Measurements from ENCODE around the gene ACSL4.
"Not testable (repeated sequence)": the region's sequence is repeated elsewhere in the genome, so short reads cannot be mapped to it uniquely, and the experiment has no call there.

The ACSL4 gene

GRCh38 chrX:109684136-109684535 is 48.9 kb downstream of the ACSL4 start:
- no peak for DNase-seq
- in situ Hi-C loops (cut with MboI; ENCODE audit: low pct_unique_long_range_greater_than_20kb, low sequenced_read_pairs), result no loop called here

DNA sequence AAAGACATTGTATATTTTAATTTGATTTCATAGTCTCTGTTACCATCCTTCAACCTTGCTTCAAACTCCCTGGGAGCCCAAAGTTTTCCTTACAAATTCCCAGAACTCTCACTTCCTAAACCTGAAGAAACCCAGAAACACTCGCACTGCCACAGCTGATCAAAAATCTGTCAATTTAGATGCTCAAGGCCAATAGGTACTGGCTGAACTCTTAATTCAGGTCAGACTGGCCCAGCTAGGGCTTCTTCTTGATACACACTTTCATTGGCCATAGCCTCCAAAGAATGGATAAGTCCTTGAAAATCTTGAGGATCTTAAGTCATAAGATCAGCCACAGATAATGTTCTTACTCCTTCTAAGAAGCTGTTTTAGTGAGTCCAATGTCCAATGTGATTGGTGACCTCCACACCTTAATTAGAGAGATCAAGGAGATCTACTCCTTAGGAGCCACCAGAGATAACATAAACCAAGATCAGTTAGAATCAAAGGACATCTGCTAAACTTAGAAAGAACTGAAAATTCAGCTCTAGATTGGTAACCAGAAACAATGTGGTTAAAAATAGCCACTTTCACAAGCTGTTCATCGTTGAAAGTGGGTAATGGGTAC is 51.5 kb downstream of the ACSL4 start:
- no peak for DNase-seq
- in situ Hi-C loops (cut with MboI; ENCODE audit: low pct_unique_long_range_greater_than_20kb, low sequenced_read_pairs), result no loop called here

DNA sequence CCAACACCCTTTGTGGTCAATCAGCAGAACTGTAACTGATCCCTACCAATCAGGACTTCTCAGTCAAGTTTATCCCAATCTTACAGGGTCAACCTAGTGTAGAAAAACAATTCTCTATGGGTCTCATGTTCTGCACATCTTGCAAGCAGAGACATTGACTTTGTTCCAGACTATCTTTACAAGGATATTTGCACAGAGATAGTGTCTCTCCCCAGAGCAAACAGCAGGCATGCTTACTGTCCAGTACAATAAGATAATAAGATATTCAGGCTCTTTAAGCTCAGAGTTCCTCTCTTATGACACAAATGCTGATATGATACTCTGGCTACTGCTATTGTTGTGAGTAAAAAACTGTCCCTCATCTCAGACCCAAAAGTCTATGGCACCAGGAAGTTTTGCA is 53.2 kb downstream of the ACSL4 start:
- no peak for DNase-seq
- in situ Hi-C loops (cut with MboI; ENCODE audit: low pct_unique_long_range_greater_than_20kb, low sequenced_read_pairs), result no loop called here

DNA sequence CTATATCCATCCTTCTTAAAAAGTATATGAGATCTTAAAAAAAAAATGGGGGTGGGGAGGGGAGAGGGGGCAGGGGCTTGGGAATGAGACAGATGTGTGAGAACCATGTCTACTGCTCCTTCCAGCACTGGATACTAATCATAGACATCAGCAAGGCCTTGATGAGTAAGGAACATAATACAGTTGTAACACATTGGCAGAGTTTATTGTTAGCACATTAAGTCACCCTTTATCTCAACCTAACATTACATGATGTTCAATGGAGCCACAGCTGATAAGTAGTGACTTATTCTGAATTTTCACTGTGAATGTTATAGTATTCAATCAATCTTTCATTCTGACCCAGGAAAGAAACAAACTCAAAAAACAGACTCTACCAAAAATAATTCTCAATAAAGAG is 60.8 kb downstream of the ACSL4 start:
- no peak for DNase-seq
- in situ Hi-C loops (cut with MboI; ENCODE audit: low pct_unique_long_range_greater_than_20kb, low sequenced_read_pairs), result no loop called here

DNA sequence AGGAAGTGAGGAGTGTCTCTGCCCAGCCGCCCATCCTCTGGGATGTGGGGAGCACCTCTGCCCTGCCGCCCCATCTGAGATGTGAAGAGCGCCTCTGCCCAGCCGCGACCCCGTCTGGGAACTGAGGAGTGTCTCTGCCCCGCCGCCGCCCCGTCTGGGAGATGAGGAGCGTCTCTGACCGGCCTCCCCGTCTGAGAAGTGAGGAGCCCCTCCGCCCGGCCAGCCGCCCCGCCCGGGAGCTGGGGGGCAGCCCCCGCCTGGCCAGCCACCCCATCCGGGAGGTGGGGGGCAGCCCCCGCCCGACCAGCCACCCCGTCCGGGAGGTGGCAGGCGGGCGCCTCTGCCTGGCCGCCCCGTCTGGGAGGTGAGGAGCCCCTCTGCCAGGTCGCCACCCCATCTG is 61.9 kb downstream of the ACSL4 start:
- DNase-seq; in situ Hi-C loops (cut with MboI; ENCODE audit: low pct_unique_long_range_greater_than_20kb, low sequenced_read_pairs): not testable (repeated sequence)

DNA sequence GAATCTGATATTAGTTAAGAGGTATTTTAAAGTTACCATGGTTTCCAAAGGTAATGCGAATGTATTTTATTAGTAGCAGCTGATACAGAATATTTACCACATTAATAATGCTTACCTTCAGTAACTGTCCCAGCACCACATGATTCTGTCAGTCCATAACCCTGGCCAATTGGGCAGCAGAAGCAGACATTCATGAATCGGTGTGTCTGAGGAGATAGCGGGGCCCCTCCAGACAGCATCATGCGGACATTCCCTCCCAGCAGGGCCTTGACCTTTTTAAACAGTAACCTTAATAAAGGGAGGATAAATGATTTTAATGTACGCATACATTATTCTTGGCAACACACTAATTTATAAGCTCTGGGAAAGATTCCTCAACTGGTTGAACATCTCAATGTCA is 65.1 kb downstream of the ACSL4 start:
- in situ Hi-C loops (cut with MboI; ENCODE audit: low pct_unique_long_range_greater_than_20kb, low sequenced_read_pairs), result no loop called here
- no peak for DNase-seq

- DNase-seq, result no peak
- in situ Hi-C loops (cut with MboI; ENCODE audit: low pct_unique_long_range_greater_than_20kb, low sequenced_read_pairs), result no loop called here
These were observed 72.5 kb downstream of the ACSL4 start for GRCh38 chrX:109660435-109661143.

GRCh38 chrX:109658391-109658790 is 74.7 kb downstream of the ACSL4 start:
- in situ Hi-C loops (cut with MboI; ENCODE audit: low pct_unique_long_range_greater_than_20kb, low sequenced_read_pairs), result no loop called here
- DNase-seq, result no peak

DNA sequence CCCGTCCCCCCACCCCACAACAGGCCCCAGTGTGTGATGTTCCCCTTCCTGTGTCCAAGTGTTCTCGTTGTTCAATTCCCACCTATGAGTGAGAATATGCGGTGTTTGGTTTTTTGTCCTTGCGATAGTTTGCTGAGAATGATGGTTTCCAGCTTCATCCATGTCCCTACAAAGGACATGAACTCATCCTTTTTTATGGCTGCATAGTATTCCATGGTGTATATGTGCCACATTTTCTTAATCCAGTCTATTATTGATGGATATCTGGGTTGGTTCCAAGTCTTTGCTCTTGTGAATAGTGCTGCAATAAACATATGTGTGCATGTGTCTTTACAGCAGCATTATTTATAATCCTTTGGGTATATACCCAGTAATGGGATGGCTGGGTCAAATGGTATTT is 75.7 kb downstream of the ACSL4 start:
- DNase-seq; in situ Hi-C loops (cut with MboI; ENCODE audit: low pct_unique_long_range_greater_than_20kb, low sequenced_read_pairs): not testable (repeated sequence)

DNA sequence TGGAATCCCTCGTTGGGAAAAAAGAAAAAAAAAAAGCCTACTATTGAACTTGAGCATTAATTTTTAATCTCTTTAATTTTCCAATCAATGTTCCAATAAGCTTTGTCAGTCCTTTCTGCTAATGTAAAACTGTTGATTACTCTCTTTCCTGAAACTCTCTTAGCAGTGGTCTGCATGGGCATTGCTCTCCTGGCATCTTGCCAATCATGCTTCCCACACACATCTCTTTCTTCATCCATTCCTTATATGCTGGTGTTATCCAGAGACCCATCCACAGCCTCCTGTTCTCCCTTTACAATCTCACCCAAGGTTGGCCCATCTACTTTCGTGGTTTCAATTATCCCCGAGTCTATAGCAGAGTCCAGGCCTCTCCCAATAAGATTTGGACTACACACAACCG is 76.3 kb downstream of the ACSL4 start:
- DNase-seq, result no peak
- in situ Hi-C loops (cut with MboI; ENCODE audit: low pct_unique_long_range_greater_than_20kb, low sequenced_read_pairs), result no loop called here

DNA sequence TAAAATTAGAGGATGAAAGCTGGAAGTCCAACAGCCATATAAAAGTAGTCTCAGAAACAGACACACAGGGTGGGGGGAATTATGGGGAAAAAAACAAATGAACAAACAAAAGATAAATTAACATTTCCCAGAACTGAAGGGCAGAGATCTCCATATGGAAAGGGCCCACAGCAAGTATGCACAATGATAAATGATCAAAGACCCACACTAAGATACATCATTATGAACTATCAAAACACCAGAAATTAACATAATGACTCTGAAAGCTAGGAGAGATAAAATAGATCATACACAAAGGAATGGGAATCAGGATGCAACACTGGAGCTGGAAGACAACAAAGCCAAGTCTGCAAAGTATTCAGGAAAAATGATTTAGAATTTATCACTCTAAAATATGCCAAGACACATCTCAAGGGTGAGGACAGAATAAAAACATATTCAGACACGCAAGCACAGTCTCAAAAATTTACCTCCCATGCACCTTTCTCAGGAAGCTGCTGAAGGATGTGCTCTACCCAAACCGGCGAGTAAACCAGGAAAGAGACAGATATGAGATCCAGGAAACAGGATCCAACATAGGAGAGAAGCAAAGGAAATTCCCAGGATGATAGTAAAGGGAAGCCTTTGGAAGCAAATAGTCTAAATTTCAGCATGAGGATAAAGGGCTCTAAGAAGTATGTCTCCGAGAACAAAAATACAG is 77.4 kb downstream of the ACSL4 start:
- no peak for DNase-seq
- in situ Hi-C loops (cut with MboI; ENCODE audit: low pct_unique_long_range_greater_than_20kb, low sequenced_read_pairs), result no loop called here

GRCh38 chrX:109654516-109655109 is 78.4 kb downstream of the ACSL4 start:
- in situ Hi-C loops (cut with MboI; ENCODE audit: low pct_unique_long_range_greater_than_20kb, low sequenced_read_pairs), result no loop called here
- no peak for DNase-seq

- in situ Hi-C loops (cut with MboI; ENCODE audit: low pct_unique_long_range_greater_than_20kb, low sequenced_read_pairs); DNase-seq: not testable (repeated sequence)
These were observed 88.4 kb downstream of the ACSL4 start for GRCh38 chrX:109644671-109645070.

GRCh38 chrX:109643687-109644086 is 89.4 kb downstream of the ACSL4 start:
- in situ Hi-C loops (cut with MboI; ENCODE audit: low pct_unique_long_range_greater_than_20kb, low sequenced_read_pairs), result no loop called here

DNA sequence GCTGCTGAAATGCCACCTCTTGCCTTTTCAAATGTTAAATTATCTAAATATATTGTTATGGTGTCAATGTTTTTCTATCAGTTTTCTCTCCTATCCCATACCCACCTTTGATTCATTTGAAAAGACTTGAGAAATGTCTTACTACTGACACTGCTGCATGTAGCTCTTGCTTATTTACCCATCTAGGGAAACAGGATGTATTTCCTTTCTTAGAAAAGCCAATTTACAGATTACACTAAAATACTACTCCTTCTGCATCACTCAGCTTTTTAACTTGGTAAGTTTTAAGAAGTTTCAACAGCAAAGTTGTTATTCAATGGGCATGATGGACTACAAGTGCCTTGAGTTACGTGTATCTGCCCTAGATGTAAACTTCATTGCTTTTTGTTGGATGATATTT is 94.9 kb downstream of the ACSL4 start:
- DNase-seq, result no peak
- in situ Hi-C loops (cut with MboI; ENCODE audit: low pct_unique_long_range_greater_than_20kb, low sequenced_read_pairs), result loop anchor here (10.0 kb wide), 1 partner anchor 143 kb away; no protein-coding TSS in a partner anchor

More at GRCh38 chrX:109643687-109644086, 89.4 kb downstream of the ACSL4 start:
- DNase-seq, result no peak

DNA sequence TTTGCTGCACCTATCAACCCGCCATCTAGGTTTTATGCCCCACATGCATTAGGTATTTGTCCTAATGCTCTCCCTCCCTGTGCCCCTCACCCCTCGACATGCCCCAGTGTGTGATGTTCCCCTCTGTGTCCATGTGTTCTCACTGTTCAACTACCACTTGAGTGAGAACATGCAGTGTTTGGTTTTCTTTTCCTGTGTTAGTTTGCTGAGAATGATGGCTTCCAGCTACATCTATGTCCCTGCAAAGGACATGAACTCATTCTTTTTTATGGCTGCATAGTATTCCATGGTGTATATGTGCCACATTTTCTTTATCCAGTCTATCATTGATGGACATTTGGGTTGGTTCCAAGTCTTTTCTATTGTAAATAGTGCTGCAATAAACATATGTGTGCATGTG is 95.6 kb downstream of the ACSL4 start:
- in situ Hi-C loops (cut with MboI; ENCODE audit: low pct_unique_long_range_greater_than_20kb, low sequenced_read_pairs), result loop anchor here (10.0 kb wide), 1 partner anchor 143 kb away; no protein-coding TSS in a partner anchor
- not testable (repeated sequence) for DNase-seq

DNA sequence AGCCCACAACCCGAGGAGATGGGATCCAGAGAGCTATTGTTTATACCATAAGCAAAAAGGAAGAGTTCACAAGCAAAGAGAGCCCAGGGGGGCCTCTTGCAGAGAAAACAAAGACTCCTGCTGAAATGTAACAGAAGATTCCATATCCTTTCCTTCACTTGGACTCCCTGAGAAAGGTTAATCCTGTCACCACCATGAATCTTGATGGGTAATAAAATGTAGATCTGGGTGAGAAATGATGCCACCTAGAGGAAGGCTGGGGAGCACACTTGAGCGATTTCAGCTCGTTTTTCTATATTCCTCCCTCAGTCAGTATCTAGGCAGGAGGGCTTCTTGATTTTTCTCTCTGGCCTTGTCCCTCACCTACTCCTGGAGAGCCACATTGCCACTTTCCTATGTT is 97.9 kb downstream of the ACSL4 start:
- peak; percentile 75 for DNase-seq
- in situ Hi-C loops (cut with MboI; ENCODE audit: low pct_unique_long_range_greater_than_20kb, low sequenced_read_pairs), result loop anchor here (10.0 kb wide), 1 partner anchor 140 kb away; no protein-coding TSS in a partner anchor

- DNase-seq, result peak; percentile 46
- in situ Hi-C loops (cut with MboI; ENCODE audit: low pct_unique_long_range_greater_than_20kb, low sequenced_read_pairs), result loop anchor here (10.0 kb wide), 1 partner anchor 138 kb away; no protein-coding TSS in a partner anchor
These were observed 100.1 kb downstream of the ACSL4 start for GRCh38 chrX:109632906-109633504.

DNA sequence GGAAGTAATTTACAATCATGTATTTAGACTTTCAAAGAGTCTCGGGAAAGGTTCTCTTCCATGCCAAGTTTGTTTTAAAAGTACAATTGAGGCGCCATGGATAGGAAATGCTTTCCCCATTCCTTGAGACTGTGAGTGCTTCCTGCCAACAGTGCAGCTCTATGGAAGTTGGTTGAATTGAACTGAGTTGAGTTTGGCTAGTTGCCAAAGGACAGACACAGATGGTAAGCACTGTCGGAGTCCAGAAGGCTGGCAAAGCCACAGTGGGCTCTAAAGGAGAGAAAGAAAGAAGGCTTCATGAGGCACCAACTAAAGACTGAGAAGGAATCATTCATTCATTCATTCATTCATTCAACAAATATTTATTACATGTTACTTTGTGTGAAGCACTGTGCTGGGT is 103.7 kb downstream of the ACSL4 start:
- no peak for DNase-seq
- in situ Hi-C loops (cut with MboI; ENCODE audit: low pct_unique_long_range_greater_than_20kb, low sequenced_read_pairs), result no loop called here

All from KBM-7 (cell line).